HFFc6 (cell line): Measurements from ENCODE around the gene IL1RAP. TPM values are rescaled to one million over a fixed set of nuclear protein-coding genes. Genes with fewer than 3 reads are reported as not detected.

Source experiments
- DNase-seq: peaks from one replicate; pipeline ENCODE4 v3.0.0-alpha.2; 2018
- H3K27ac Mint-ChIP-seq: 2 replicates; pipeline ENCODE4 v1.8.0; 2020; ENCODE audit warnings: mild to moderate bottlenecking, mixed read lengths
- H3K27me3 Mint-ChIP-seq: 2 replicates; pipeline ENCODE4 v1.8.0; 2021; ENCODE audit warnings: mild to moderate bottlenecking, moderate library complexity, mixed read lengths; ENCODE audit not compliant: insufficient read depth
- H3K36me3 Mint-ChIP-seq: 2 replicates; pipeline ENCODE4 v1.8.0; 2021; ENCODE audit warnings: low read depth, mixed read lengths
- H3K4me1 Mint-ChIP-seq: 2 replicates; pipeline ENCODE4 v1.8.0; 2020; ENCODE audit warnings: low read depth, mixed read lengths
- H3K4me3 Mint-ChIP-seq: 2 replicates; pipeline ENCODE4 v1.8.0; 2020; ENCODE audit warnings: mild to moderate bottlenecking, moderate library complexity, mixed read lengths
- H3K9me3 Mint-ChIP-seq: 2 replicates; pipeline ENCODE4 v1.8.0; 2020; ENCODE audit warnings: mild to moderate bottlenecking, mixed read lengths
- CTCF ChIP-seq: fragments of 200-600 bp; sonication (generic); IDR thresholded peaks from 2 replicates; pipeline ENCODE4 v1.5.0; 2021; ENCODE audit warnings: antibody characterized with exemption, mild to moderate bottlenecking
- total RNA-seq, 6 experiments: library from RNA; stranded (reverse); fragmentation: NEBNext Ultra II Directional; extraction: Animal tissue kit (Norgen Biotek cat#: 25700); gene quantifications; 2 replicates in 1 of 6; 3 replicates in 5 of 6; pipeline ENCODE4 v1.2.3, GENCODE V29; 2021

IL1RAP gene
- total RNA-seq, 6 experiments from 2014 or later: 3.4 to 6.7 (median 5.3) TPM

DNA sequence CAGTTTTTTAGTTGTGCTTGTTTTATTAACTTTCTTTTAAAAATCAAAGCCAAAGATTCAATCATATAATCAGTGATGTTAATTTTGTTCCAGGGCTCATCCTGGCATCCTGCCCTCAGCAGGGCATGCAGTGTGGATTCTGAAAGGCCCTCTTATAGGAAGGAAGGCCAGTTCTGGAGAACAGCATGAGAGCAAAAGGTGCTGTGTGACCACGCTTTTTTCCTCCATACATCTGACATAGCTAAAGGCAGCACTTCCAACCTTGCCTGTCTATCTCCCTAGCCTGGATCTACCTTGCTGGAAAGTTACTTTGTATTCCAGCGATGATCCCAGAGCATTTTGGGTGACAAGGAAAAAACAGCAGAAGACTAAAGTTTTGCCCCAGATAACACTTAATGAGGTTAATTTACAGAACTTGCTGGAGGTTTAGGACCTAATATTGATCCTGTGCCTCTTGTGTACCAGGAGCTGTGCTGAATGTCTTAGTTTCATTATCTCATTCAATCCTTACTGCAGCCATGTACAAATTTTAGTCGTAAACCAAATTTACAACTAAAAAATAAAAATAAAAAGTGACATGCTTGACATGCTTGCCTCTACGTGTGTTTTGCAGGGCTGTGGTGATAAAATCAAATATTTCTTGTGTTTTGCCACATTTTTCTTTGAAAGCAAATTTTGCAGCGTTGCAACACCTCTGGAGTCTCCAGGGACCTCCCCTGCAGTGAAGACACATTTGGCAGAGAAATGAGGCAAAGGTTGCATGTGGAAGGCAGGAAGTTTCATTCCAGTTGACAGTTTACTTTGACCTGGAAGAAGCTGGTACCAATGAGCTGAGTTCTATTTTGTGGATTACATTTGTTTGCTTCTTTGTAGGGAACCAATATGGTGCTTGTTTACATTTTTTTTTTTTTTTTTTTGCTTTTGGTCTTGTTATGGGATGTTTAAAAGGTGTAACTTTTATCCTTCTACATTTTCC, 13.2 kb downstream of the IL1RAP start:
- TF ChIP-seq CTCF: no peak
- Mint-ChIP-seq H3K9me3 (no peaks in the 10 kb centered on the region), H3K4me3 (no peak overlapping the region), H3K27me3 (peaks cover 1% of the 10 kb centered on the region; the same call in 1 of the 2 replicates), H3K36me3 (no peaks in the 10 kb centered on the region), H3K4me1 (peaks cover 17% of the 10 kb centered on the region), H3K27ac (no peak overlapping the region)
- no peak for DNase-seq

DNA sequence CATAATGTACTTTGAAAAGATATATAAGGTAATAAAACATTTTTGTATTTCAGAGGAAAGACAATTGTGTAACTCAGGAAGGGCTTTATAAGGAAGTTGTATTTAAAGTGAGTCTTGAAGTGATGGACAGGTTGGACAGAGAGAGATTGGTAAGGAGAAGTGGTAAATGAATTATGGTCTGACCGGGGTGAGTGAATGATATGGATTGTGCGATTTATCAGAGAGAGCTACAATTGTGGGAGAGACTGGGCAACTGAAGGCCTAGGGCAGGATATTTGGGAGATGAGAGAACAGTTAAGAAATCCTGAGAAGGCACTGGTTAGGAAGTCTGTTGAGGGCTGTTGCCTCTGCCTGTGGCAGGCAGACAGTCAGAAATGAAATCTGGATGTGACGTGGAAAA, 14.8 kb downstream of the IL1RAP start:
- no peaks in the 10 kb centered on the region for H3K36me3 Mint-ChIP-seq
- no peak for TF ChIP-seq CTCF
- no peaks in the 10 kb centered on the region for H3K27me3 Mint-ChIP-seq
- H3K4me3 Mint-ChIP-seq: no peak overlapping the region
- peaks cover 21% of the 10 kb centered on the region for H3K4me1 Mint-ChIP-seq
- no peak for DNase-seq
- H3K9me3 Mint-ChIP-seq: no peaks in the 10 kb centered on the region
- no peak overlapping the region for H3K27ac Mint-ChIP-seq

- no peaks in the 10 kb centered on the region for H3K9me3 Mint-ChIP-seq
- no peak overlapping the region for H3K27ac Mint-ChIP-seq
- H3K4me3 Mint-ChIP-seq: no peak overlapping the region
- TF ChIP-seq CTCF: no peak
- DNase-seq: no peak
- peaks cover 39% of the 10 kb centered on the region for H3K4me1 Mint-ChIP-seq
- no peaks in the 10 kb centered on the region for H3K36me3 Mint-ChIP-seq
- H3K27me3 Mint-ChIP-seq: no peaks in the 10 kb centered on the region
These were observed 17.5 kb downstream of the IL1RAP start for GRCh38 chr3:190531406-190531805.

DNA sequence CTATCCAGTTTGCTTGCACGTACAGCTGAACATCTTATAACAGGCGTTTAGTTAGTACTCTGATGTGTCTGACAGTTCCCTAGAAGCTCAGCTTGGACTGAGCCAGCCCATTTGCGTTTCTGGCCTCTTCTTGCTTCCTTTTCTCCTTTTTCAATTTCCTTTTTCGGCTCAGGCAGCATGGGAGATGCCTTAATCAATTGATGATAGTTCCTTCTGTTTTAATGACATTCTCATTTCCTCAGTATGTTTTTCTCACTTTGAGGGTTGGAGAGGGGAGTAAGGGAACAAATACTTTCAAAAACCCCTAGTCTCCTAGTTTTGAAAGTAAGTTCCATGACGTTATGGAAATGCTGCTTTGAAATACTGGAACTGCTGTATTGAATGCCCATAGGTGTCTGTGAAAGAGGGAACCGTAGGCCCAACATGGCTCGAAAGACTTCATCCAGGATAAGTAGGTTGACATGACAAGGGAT, 18.9 kb downstream of the IL1RAP start:
- Mint-ChIP-seq H3K27ac (peak overlapping the region; percentile 88), H3K27me3 (no peaks in the 10 kb centered on the region)

More for the DNA sequence above, 18.9 kb downstream of the IL1RAP start:
- Mint-ChIP-seq H3K4me1 (peaks cover 35% of the 10 kb centered on the region), H3K9me3 (no peaks in the 10 kb centered on the region), H3K4me3 (no peak overlapping the region), H3K36me3 (no peaks in the 10 kb centered on the region)
- TF ChIP-seq CTCF: no peak
- no peak for DNase-seq
